WERI-Rb-1 (cell line): ENCODE results near the gene CTAG1A.
"Not testable (repeated sequence)": the region's sequence is repeated elsewhere in the genome, so short reads cannot be mapped to it uniquely, and the experiment has no call there.

Experiments used
- DNase-seq: peaks from one replicate; pipeline ENCODE4 v3.0.0-alpha.2; 2020
- H3K27ac ChIP-seq: fragments of 250-450 bp; sonication (Bioruptor Pico); 2 replicates; pipeline ENCODE4 v1.5.1; 2020; ENCODE audit warnings: mild to moderate bottlenecking, moderate library complexity
- H3K27me3 ChIP-seq: fragments of 250-450 bp; sonication (Bioruptor Pico); 2 replicates; pipeline ENCODE4 v1.5.1; 2021; ENCODE audit warnings: mild to moderate bottlenecking, low read depth, moderate library complexity; ENCODE audit not compliant: insufficient read depth, severe bottlenecking
- H3K36me3 ChIP-seq: fragments of 250-450 bp; sonication (Bioruptor Pico); 2 replicates; pipeline ENCODE4 v1.5.1; 2020; ENCODE audit warnings: mild to moderate bottlenecking, moderate library complexity
- H3K4me3 ChIP-seq: 2 replicates; pipeline ENCODE4 v1.5.1; 2011; ENCODE audit warnings: low read depth, mild to moderate bottlenecking, control low read depth, low read length
- H3K9me3 ChIP-seq: fragments of 250-450 bp; sonication (Bioruptor Pico); 2 replicates; pipeline ENCODE4 v1.5.1; 2021; ENCODE audit warnings: mild to moderate bottlenecking, moderate library complexity; ENCODE audit not compliant: severe bottlenecking

CTAG1A gene

DNA sequence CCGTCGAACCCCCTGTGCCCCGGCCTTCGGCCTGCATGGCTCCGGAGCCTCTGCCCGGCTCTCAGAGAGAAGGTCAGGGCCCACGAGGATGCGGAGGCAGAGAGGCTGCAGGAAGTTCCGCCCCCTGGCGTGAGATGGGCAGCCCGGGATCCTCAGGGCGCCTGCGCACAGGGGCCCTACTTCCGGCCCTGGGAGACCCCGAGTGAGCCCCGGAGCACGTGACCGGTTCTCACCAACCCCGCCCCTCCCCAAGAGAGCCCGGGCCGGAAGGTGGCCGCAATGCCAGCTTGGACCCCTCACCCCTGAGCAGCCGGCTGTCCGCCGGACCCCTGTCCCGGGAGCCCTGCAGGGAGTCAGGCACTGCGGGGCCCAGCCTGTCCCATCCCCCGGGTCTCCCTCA, 34.2 kb downstream of the CTAG1A start, which contains the start of gene CTAG1B:
Gene CTAG1B, minus strand, starts transcription at position 101 of the 400 bp plus-strand sequence. Its CDS starts 64 bp downstream, at position 37.
- H3K9me3 ChIP-seq, H3K36me3 ChIP-seq, H3K27ac ChIP-seq, DNase-seq, H3K4me3 ChIP-seq, H3K27me3 ChIP-seq: not testable (repeated sequence)

DNA sequence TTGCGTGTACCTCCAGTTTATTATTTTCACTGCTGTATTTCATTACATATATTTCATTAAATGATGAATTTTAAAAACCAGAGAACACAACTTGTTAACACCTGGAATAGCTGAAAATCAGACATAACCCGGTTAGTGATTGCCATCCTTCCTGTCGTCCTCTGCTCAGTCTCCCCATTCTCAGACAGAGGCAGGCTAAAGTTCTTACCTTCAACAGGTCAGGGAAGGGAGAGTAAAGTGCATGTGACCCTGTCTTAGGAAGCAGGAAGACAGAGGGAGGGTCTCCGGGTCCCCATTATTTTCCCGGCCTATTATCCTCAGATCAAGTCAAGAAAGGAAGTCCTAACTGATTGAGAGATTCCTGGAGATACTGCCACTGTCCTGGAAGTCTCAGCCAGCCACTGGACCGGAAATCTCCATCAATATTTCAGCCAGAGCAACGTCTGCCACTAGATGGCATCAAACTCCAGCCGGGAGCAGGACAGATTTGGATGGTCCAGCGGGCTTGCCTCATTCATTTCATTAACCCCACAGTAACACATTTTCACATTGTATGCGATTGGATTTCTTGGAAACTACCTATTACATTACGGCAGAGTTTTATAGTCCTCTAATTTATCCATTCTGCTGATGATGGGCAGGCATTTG, 36.0 kb downstream of the CTAG1A start:
- H3K36me3 ChIP-seq, H3K27me3 ChIP-seq, H3K27ac ChIP-seq, H3K4me3 ChIP-seq, H3K9me3 ChIP-seq, DNase-seq: not testable (repeated sequence)

DNA sequence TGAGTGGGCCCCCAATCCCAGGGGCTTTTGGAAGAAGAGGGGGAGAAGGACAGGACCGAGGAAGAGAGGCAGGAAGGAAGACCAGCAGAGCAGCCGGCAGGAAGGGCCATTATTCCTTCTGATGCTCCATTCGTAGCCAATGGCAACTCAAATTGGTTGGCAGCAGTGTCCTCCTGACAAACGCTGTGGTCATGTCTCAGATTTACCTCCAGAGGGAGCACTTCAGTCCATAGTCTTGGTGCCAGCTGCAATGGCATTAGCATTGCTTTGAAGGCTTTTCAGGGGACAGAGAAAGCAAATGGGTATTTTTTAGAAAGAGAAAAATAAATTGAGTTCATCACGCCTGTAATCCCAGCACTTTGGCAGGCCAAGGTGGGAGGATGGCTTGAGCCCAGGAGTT, 44.0 kb downstream of the CTAG1A start:
- H3K9me3 ChIP-seq, H3K27me3 ChIP-seq, H3K36me3 ChIP-seq, H3K27ac ChIP-seq, H3K4me3 ChIP-seq, DNase-seq: not testable (repeated sequence)

DNA sequence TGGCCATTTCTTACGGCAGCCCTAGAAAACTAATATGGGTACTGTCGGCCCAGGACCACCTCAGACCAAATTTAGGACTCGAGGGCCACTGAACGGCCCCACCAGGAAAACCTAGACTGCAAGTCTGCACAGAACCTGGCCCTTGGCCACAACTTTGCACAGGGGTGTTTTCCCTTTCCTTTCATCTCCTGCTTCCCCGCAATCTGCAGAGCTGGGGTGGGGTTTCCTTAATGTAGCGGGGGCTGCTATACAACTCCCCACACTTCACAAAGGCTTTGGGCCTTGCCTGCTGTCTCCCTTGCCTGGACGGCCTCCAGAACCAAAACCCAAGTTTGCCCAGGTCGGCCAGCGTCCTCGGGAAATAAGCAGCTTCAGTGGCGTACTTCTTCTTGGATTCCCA, 46.0 kb downstream of the CTAG1A start:
- H3K27ac ChIP-seq, H3K27me3 ChIP-seq, H3K9me3 ChIP-seq, H3K36me3 ChIP-seq, DNase-seq, H3K4me3 ChIP-seq: not testable (repeated sequence)

DNA sequence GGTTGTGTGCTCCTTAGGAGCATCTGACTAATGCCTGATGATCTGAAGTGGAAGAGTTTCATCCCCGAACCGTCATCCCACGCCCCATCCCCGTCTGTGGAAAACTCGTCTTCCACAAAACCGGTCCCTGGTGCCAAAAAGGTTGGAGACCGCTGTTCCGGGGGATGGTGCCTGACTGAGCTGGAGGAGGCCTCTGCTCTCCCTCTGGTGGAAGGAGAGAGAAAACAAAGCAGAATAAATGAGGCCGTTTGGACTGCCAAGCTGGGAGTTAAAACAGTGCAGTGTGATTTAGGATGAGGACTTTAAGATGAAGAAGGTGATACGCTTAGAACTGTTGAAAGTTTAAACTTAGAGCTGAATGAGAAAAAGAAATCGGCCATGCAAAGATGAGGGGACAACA, 48.7 kb downstream of the CTAG1A start:
- not testable (repeated sequence) for DNase-seq, H3K9me3 ChIP-seq, H3K4me3 ChIP-seq, H3K27me3 ChIP-seq, H3K36me3 ChIP-seq, H3K27ac ChIP-seq
